Measurements from ENCODE around the gene HTT. TPM values are rescaled to one million over a fixed set of nuclear protein-coding genes. Genes with fewer than 3 reads are reported as not detected.

Gene HTT
- total and polyA plus RNA-seq, 2 of the 8 experiments (the other 6 are each of a cell fraction or from before 2014, with no cell fraction given) = 24.0 to 71.0 TPM

- no peak for TF ChIP-seq GABPA (IDR thresholded peaks at IDR 0.05; ENCODE audit: borderline replicate concordance, insufficient read depth, low read length)
- TF ChIP-seq YY1 (IDR thresholded peaks at IDR 0.05; ENCODE audit: low read depth, low read length) = no peak
- TF ChIP-seq TCF12 (IDR thresholded peaks at IDR 0.05; ENCODE audit: low read depth, low read length) = no peak
- no peak for TF ChIP-seq POLR2AphosphoS5 (IDR thresholded peaks at IDR 0.05; ENCODE audit: low read depth, low read length)
Measured at GRCh38 chr4:3176367-3177229, 102.1 kb downstream of the HTT start (continued).
